HL-60 (cell line): ENCODE results near the gene BROX.

Experiments used
- DNase-seq, 2 experiments: peaks; one replicate each; pipeline ENCODE4 v3.0.0-alpha.2; 2010 to 2020; ENCODE audit warnings: low read depth in 1 of 2, low spot score in 1 of 2
- H3K27ac ChIP-seq: fragments of 250-450 bp; sonication (Bioruptor Pico); replicated peaks from 2 replicates; pipeline ENCODE4 v1.5.1; 2020; ENCODE audit warnings: mild to moderate bottlenecking, moderate library complexity
- H3K27me3 ChIP-seq: fragments of 250-450 bp; sonication (Bioruptor Pico); 2 replicates; pipeline ENCODE4 v1.5.1; 2021; ENCODE audit warnings: mild to moderate bottlenecking, moderate library complexity; ENCODE audit not compliant: insufficient read depth, poor library complexity, severe bottlenecking
- H3K4me3 ChIP-seq: replicated peaks from 2 replicates; pipeline ENCODE4 v1.5.1; 2011; ENCODE audit warnings: mild to moderate bottlenecking, control low read depth, low read length; ENCODE audit not compliant: insufficient read depth
- CTCF ChIP-seq: IDR thresholded peaks from one replicate; pipeline ENCODE4 v1.5.1; 2011; ENCODE audit warnings: low read length, control low read depth, inconsistent platforms; ENCODE audit not compliant: insufficient read depth
- GABPA ChIP-seq: IDR thresholded peaks from 2 replicates; pipeline ENCODE4 v1.6.1; 2012; ENCODE audit warnings: low read depth
- POLR2AphosphoS5 ChIP-seq: IDR thresholded peaks from 2 replicates; pipeline ENCODE4 v1.6.1; 2012; ENCODE audit warnings: low read depth
- REST ChIP-seq: IDR thresholded peaks from 2 replicates; pipeline ENCODE4 v1.6.1; 2012; ENCODE audit warnings: low read depth; ENCODE audit not compliant: insufficient replicate concordance
- SPI1 ChIP-seq: IDR thresholded peaks from 2 replicates; pipeline ENCODE4 v1.6.1; 2012; ENCODE audit warnings: low read depth, mild to moderate bottlenecking, borderline replicate concordance

Gene BROX

GRCh38 chr1:222706815-222707214 is 5.5 kb upstream of the BROX start:
- Histone ChIP-seq H3K27ac (no peak overlapping the region), H3K27me3 (no peaks in the 10 kb centered on the region), H3K4me3 (no peak overlapping the region)
- no peak for TF ChIP-seq CTCF
- TF ChIP-seq SPI1, result no peak
- no peak for TF ChIP-seq POLR2AphosphoS5
- no peak for TF ChIP-seq GABPA
- no peak for TF ChIP-seq REST
- no peak for DNase-seq

- Histone ChIP-seq H3K27ac (no peak overlapping the region), H3K4me3 (no peak overlapping the region), H3K27me3 (no peaks in the 10 kb centered on the region)
- TF ChIP-seq REST (no peak), GABPA (no peak), SPI1 (no peak), POLR2AphosphoS5 (no peak), CTCF (no peak)
- no peak for DNase-seq
Measured at GRCh38 chr1:222709700-222710153, 2.6 kb upstream of the BROX start.

GRCh38 chr1:222711319-222712252 is 778 bp upstream of the BROX start:
- peak in 1 of 2 experiments; percentile 40 for DNase-seq
- TF ChIP-seq CTCF, result no peak
- TF ChIP-seq REST, result no peak
- 0 out of 2 replicates have a peak, but pooled peaks have one; percentile 1 for TF ChIP-seq SPI1
- TF ChIP-seq POLR2AphosphoS5, result no peak
- Histone ChIP-seq H3K4me3 (peak overlapping the region; percentile 75), H3K27me3 (no peaks in the 10 kb centered on the region), H3K27ac (peak overlapping the region; percentile 99)
